OCI-LY7 (cell line): Measurements from ENCODE around the gene CYB5R3. TPM values are rescaled to one million over a fixed set of nuclear protein-coding genes. Genes with fewer than 3 reads are reported as not detected.

Experiments
- Bru-seq: library from RNA; stranded (reverse); fragments of 400-500 nt; gene quantifications from one replicate; lab custom pipeline; 2021; lab: Mats Ljungman, UMichigan
- BruChase-seq, 2 experiments: library from RNA; stranded (reverse); fragments of 400-500 nt; gene quantifications; one replicate each; lab custom pipeline; 2021; lab: Mats Ljungman, UMichigan
- BruUV-seq: library from RNA; stranded (reverse); fragments of 400-500 nt; replicated peaks from 2 replicates; lab custom pipeline; 2021; lab: Mats Ljungman, UMichigan
- CTCF ChIA-PET: fragments of 300-600 bp; sonication (Branson Sonifier 250); formaldehyde crosslinking; loops from one replicate; lab custom pipeline; 2022; ENCODE audit warnings: antibody characterized with exemption; ENCODE audit not compliant: unreplicated experiment; lab: Charles Lee
- POLR2A ChIA-PET: fragments of 300-600 bp; sonication (Branson Sonifier 250); formaldehyde crosslinking; loops from one replicate; lab custom pipeline; 2022; ENCODE audit warnings: antibody characterized with exemption; lab: Charles Lee
- DNase-seq: peaks from one replicate; pipeline ENCODE4 v3.0.0-alpha.2; 2015; ENCODE audit warnings: low spot score
- H2AFZ ChIP-seq: fragments of 200-600 bp; sonication (generic), shearing (Covaris generic); 2 replicates; pipeline ENCODE4 v1.6.1; 2014; ENCODE audit warnings: mild to moderate bottlenecking, antibody characterized with exemption, low read length, moderate library complexity
- H3K27ac ChIP-seq: fragments of 200-600 bp; sonication (generic); 2 replicates; pipeline ENCODE4 v1.5.1; 2014; ENCODE audit warnings: mixed run types, low read depth, mild to moderate bottlenecking, moderate library complexity, low read length, inconsistent platforms; ENCODE audit not compliant: poor library complexity, severe bottlenecking
- H3K36me3 ChIP-seq: fragments of 200-600 bp; sonication (generic); 2 replicates; pipeline ENCODE4 v1.6.1; 2014; ENCODE audit warnings: mild to moderate bottlenecking, antibody characterized with exemption, low read length, moderate library complexity, mixed read lengths; ENCODE audit not compliant: insufficient read depth
- H3K4me1 ChIP-seq: fragments of 200-600 bp; sonication (generic); 2 replicates; pipeline ENCODE4 v1.5.1; 2014; ENCODE audit warnings: mild to moderate bottlenecking, low read length; ENCODE audit not compliant: insufficient read depth, poor library complexity, severe bottlenecking
- H3K4me2 ChIP-seq: fragments of 200-600 bp; sonication (generic); 2 replicates; pipeline ENCODE4 v1.6.1; 2014; ENCODE audit warnings: mild to moderate bottlenecking, low read length
- H3K4me3 ChIP-seq: fragments of 200-600 bp; sonication (generic); 2 replicates; pipeline ENCODE4 v1.5.1; 2014; ENCODE audit warnings: mild to moderate bottlenecking, low read depth, low read length; ENCODE audit not compliant: poor library complexity, severe bottlenecking
- H3K79me2 ChIP-seq: fragments of 200-600 bp; sonication (generic); 2 replicates; pipeline ENCODE4 v1.6.1; 2016; ENCODE audit warnings: low read depth, mild to moderate bottlenecking, low read length, moderate library complexity, mixed read lengths; ENCODE audit not compliant: insufficient read depth
- H3K9me2 ChIP-seq: fragments of 200-600 bp; sonication (generic); 2 replicates; pipeline ENCODE4 v1.6.1; 2016; ENCODE audit warnings: mild to moderate bottlenecking, low read length, mixed read lengths; ENCODE audit not compliant: insufficient read depth
- H3K9me3 ChIP-seq: fragments of 200-600 bp; sonication (generic); 2 replicates; pipeline ENCODE4 v1.6.1; 2014; ENCODE audit warnings: mild to moderate bottlenecking, mixed run types, low read length, mixed read lengths
- H4K20me1 ChIP-seq: fragments of 200-600 bp; sonication (generic); 2 replicates; pipeline ENCODE4 v1.6.1; 2014; ENCODE audit warnings: mild to moderate bottlenecking, antibody characterized with exemption, low read length, moderate library complexity, mixed read lengths; ENCODE audit not compliant: insufficient read depth
- EZH2phosphoT487 ChIP-seq: fragments of 200-600 bp; sonication (generic); IDR thresholded peaks from 2 replicates; pipeline ENCODE4 v1.6.1; 2018; ENCODE audit warnings: low read depth, borderline replicate concordance, mild to moderate bottlenecking, mixed run types, antibody characterized with exemption, low read length, moderate library complexity, mixed read lengths
- intact Hi-C: fragments of 100-400 bp; cut with micrococcal nuclease; formaldehyde crosslinking; loops from one replicate; pipeline ENCODE4 v1.10.0; 2022; ENCODE audit not compliant: unreplicated experiment
- long read RNA-seq: library from polyadenylated mRNA; stranded (forward); transcript quantifications from one replicate; pipeline ENCODE4 v2.0.0, GENCODE V29; 2022
- total RNA-seq, 2 experiments: library from RNA; depleted of rRNA in 1 of 2; stranded (reverse); fragments of >200 nt in 1 of 2; shearing (Covaris generic) in 1 of 2; gene quantifications; 2 replicates each; pipeline ENCODE4 v1.2.3, GENCODE V29; 2014 to 2022
- TF ChIP-seq, protein P1 (sequence below): fragments of 200-600 bp; sonication (generic); conservative IDR thresholded peaks from 2 replicates; pipeline ENCODE4 v1.5.1; 2014; ENCODE audit warnings: mild to moderate bottlenecking, antibody characterized with exemption, low read length, moderate library complexity, mixed read lengths

The CYB5R3 gene
- total RNA-seq (2014; rRNA removed; shearing (Covaris generic)) = 28.5 and 38.0 TPM in 2 replicates
- 68.9 and 74.7 TPM in 2 replicates for total RNA-seq (2022)
- percentile 56 among the genes with signal in this experiment for Bru-seq, nascent RNA
- percentile 65 among the genes with signal in this experiment for BruChase-seq, experiment 1, labeled RNA remaining after a 6-hour chase
- percentile 58 among the genes with signal in this experiment for BruChase-seq, experiment 2, labeled RNA remaining after a 2-hour chase
- long read RNA-seq, transcript CYB5R3-201 (9 exons, 2,124 nt) = major isoform, 353 of 383 reads
- long read RNA-seq, partial matches to known transcripts = 12 of 383 reads
- long read RNA-seq, other reads (novel, unspliced or antisense) = 16 of 383 reads

DNA sequence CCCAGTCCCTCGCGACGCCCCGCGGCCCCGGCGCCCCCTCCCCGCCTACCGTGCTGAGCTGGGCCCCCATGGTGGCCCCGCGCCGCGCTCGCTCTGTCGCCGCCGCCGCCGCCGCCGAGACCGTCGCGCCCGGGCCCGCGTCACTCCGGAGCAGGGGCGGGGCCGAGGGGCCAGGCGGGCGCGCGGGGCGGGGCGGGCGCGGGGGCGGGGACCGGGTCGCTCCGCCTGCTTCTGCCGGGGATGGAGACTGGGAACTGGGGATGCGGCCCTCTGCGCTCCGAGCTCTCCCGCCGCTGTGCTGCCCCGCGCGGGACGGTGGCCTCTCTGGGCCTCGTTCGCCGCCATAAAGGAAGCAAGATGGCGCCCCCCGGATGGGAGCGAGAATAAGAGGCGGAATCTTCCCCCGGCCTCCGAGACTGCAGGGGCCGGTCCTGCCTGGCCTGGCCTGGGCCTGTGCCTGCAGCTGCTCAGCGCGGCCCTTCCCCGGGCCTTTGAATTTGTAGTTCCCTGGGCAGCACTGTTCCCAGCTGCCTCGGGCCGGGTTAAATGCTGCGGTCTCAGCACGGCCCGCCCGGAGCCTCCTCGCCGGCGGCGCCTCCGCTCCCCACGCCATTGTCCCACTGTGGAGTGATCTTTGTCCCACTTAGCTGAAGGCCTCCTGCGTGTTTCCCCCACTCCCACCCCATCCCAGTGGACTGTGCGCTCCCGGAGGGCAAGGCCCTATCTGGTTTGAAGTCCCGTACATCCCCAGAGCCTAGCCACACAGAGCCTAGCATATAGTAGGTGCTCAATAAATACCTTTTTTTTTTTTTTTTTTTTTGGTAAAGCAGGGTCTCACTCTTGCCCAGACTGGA, at the start of gene CYB5R3:
CYB5R3 (minus strand) TSS at position 147 of the 854 bp plus-strand sequence; CDS start at position 70, 77 bp downstream.
- Histone ChIP-seq H3K9me2 (no peaks in the 10 kb centered on the region), H3K79me2 (peaks cover 23% of the 10 kb centered on the region; the same call in 1 of the 2 replicates), H3K4me3 (peak within 1 kb of the TSS; percentile 100), H3K9me3 (no peaks in the 10 kb centered on the region), H3K4me2 (peak within 1 kb of the TSS; percentile 87), H3K36me3 (no peaks in the 10 kb centered on the region), H2AFZ (peak within 1 kb of the TSS; percentile 68), H4K20me1 (peaks cover 6% of the 10 kb centered on the region; the same call in 1 of the 2 replicates), H3K27ac (peak within 1 kb of the TSS; percentile 47), H3K4me1 (peaks cover 45% of the 10 kb centered on the region)
- ChIA-PET CTCF (no interaction called here), POLR2A (interaction anchor here (0.6 to 1.0 kb wide), 5 partner anchors 12 to 1357 kb away, joined by 3 to 4 read pairs (median 3); no protein-coding TSS in a partner anchor)
- TF ChIP-seq EZH2phosphoT487 = no peak
- TF ChIP-seq, protein P1, sequence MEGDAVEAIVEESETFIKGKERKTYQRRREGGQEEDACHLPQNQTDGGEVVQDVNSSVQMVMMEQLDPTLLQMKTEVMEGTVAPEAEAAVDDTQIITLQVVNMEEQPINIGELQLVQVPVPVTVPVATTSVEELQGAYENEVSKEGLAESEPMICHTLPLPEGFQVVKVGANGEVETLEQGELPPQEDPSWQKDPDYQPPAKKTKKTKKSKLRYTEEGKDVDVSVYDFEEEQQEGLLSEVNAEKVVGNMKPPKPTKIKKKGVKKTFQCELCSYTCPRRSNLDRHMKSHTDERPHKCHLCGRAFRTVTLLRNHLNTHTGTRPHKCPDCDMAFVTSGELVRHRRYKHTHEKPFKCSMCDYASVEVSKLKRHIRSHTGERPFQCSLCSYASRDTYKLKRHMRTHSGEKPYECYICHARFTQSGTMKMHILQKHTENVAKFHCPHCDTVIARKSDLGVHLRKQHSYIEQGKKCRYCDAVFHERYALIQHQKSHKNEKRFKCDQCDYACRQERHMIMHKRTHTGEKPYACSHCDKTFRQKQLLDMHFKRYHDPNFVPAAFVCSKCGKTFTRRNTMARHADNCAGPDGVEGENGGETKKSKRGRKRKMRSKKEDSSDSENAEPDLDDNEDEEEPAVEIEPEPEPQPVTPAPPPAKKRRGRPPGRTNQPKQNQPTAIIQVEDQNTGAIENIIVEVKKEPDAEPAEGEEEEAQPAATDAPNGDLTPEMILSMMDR = no peak
- BruUV-seq = TSS peak; percentile 96
- DNase-seq = peak; percentile 76
- intact Hi-C loops = loop anchor here (2.0 kb wide), 1 partner anchor 27 kb away; no protein-coding TSS in a partner anchor

DNA sequence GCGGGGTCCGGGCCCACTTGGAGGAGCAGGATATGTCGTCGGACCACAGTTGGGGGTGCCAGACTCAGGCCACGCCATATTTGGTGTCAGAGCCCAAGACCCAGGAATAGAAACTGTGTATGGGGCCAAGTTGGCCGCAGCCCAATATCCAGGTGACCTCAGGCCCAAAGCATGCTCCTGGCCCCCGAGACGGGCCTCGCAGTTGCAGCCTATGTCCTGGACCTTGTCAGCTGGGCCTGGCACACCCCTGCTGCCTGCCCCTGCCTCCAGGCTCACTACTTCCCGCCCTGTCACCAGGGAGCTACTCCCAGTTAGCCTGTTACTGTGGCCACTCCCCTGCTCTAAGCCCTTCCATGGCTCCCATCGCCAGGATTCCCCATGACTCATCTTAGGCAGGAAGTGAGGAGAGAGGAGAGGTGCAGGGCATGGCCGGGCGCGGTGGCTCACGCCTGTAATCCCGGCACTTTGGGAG, 48.4 kb upstream of the CYB5R3 start:
- CTCF ChIA-PET = no interaction called here
- POLR2A ChIA-PET = no interaction called here
- no peak overlapping the region for H3K4me3 ChIP-seq
- TF ChIP-seq EZH2phosphoT487 = no peak
- TF ChIP-seq, protein P1 = no peak
- intact Hi-C loops = loop anchor here (2.0 kb wide), 1 partner anchor 19 kb away; no protein-coding TSS in a partner anchor
- H4K20me1 ChIP-seq = no peaks in the 10 kb centered on the region
- peaks cover 90% of the 10 kb centered on the region for H3K4me1 ChIP-seq
- peak overlapping the region; percentile 74 for H3K27ac ChIP-seq
- H3K9me2 ChIP-seq = no peaks in the 10 kb centered on the region
- H3K9me3 ChIP-seq = no peaks in the 10 kb centered on the region
- no TSS peak for BruUV-seq
- H3K4me2 ChIP-seq = peak overlapping the region; percentile 63
- no peak for DNase-seq
- peaks cover 69% of the 10 kb centered on the region for H3K79me2 ChIP-seq
- peaks cover 51% of the 10 kb centered on the region for H3K36me3 ChIP-seq
- no peak overlapping the region for H2AFZ ChIP-seq
